GM21529 (cell line): ENCODE results near the gene DST.
A peak's percentile ranks its signal among the peaks of the same experiment; 100 is the strongest.
"Not testable (repeated sequence)": the region's sequence is repeated elsewhere in the genome, so short reads cannot be mapped to it uniquely, and the experiment has no call there.

ENCODE experiments used
- ATAC-seq: cut with Tn5 transposase; IDR thresholded peaks from one replicate; pipeline ENCODE4 v1.9.1; 2021; ENCODE audit not compliant: unreplicated experiment

The DST gene

DNA sequence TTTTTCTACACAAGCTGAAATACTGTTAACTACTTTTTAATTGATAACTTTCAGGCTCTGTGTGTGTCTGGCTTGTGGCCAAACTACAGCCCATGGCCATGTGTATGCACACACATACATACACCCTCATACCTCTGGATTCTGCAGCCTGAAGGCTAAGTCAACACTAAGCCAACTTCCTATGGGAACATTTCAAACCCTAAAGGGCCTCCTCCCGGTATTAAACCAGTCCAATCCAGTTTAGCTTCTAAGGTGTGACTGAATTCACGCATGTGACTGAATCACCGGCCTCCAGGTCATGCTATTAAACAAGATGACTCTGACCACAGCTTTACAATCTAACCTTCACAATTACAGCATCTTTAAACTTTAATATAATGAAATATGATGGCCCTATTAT lies 20.7 kb upstream of the DST start:
- no peak for ATAC-seq

DNA sequence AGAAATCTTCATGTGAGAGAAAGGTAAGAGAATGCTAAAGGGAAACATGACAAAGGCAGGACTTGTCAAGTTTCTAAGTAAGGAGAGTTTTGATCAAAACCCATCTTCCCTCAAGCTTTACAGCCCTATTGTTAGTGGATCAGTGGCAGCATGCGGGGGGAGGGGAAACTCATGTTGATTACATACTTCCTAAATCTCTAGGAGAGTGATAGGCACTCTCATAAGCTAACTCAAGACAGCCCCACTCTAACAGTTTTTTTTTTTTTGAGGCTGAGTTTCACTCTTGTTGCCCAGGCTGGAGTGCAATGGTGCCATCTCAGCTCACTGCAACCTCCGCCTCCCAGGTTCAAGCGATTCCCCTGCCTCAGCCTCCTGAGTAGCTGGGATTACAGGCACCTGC lies 18.6 kb upstream of the DST start:
- ATAC-seq: not testable (repeated sequence)

DNA sequence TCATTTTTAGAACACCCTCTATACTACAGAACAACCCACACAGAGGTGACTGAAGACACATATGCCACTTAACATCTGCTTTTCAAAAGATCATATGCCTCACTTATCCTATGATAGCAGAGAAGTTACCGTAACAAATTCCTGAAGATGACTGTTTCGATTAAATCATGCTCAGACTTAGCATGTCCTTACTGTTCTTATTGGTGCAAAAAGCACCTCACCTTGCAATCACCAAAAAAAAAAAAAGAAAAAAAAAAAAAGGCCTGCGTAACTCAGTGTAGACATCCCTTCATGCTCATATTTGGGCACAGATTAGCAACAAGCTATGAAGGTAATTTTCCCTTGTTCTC lies 17.7 kb upstream of the DST start:
- ATAC-seq: no peak

DNA sequence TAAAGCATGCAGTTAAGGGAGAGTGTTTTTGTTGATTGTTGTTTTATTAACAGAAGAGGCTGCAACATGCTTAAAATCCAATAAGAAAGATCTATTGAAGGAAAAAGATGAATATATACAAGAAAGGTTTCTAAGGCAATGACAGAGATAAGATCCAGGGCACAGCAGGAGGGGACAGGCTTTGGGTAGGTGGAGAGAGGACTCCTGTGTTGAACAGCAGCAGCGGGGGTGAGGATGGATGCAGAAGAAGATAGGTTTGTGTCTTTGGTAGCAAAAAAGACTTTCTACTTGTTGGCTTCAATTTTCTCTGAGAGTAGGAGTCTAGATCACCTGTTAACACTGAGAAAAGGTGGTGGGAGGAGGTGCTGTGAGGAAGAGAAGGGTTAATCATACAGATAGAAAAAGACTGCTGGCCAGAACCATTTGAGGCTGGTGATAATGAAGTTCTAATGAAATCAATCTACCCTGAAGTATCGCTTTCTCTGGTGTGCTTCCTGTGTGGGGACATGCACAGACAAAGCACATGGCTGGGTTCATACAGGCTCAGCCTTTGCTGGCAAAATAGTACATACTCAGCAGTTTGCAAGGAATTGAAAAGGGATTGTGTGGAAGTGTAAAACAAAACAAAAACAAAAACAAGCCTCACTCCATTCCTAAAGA lies 17.2 kb upstream of the DST start:
- ATAC-seq: peak; percentile 88

DNA sequence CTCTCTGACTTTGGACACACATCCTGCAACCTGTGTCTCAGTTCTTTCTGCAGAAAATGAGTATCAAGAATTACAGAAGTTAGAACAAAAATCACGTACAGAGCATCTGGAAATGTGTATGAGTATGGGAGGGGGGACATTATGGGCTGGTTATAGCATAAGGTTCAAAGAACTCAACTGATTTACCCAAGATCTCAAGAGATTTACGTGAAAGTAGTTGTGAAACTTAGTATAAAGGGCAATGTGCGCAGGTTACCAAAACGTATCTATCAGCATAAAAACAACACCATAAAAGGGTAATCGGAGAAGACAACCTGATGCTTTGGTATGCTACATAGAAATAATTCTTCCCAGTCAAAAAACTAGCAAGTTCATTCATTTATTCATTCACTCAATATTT lies 15.6 kb upstream of the DST start:
- ATAC-seq: no peak

DNA sequence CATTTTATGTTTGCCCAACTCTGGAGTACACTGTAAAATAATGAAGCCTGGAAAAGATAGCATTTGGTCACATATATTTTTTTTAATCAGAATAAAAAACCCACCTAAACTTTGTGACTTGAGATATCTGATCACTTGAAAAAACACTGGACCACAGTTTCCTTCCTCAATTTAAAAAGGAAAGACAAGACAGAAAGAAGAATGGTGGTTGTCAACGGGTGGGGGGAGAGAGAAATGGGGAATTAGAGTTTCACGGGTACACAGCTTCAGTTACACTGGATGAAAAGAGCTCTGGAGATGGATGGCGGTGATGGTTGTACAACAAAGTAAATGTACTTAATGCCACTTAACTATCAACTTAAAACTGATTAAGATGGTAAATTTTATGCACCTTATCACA lies 14.7 kb upstream of the DST start:
- no peak for ATAC-seq

DNA sequence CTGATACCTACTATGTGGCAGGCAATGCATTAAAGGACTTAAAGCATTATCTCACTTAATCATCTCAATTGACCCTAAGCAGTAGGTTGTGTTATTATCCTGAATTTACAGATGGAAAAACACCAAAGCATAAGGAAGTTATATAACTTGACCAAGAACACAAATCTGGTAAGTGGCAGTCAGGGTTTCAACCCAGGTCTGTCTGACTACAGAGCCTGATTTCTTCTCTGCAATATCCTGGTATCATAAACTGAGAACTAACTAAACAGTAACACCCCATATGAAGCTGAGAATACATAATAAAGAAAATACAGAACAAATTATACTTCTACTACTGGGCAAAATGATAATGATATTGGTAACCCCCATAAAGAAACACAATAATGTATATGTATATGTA lies 13.8 kb upstream of the DST start:
- no peak for ATAC-seq

DNA sequence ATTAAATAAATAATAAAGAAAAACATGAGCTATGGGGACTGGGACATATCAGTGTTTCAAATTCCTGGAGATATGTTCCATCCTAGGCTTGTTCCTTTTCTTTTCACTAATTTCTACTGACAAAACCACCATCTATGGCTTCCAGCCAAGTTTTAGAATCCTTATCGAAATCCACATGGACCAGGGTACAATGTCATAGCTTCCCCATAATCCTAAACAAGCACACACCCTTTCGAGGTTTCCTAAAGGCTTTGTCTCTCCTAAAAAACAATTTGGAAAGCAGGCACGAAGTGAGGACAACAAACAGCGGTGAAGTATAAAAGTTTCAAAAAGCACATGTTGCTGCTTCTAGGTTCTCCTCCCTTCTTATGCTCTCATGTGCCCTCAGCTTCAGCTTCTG lies 13.3 kb upstream of the DST start:
- ATAC-seq: no peak

DNA sequence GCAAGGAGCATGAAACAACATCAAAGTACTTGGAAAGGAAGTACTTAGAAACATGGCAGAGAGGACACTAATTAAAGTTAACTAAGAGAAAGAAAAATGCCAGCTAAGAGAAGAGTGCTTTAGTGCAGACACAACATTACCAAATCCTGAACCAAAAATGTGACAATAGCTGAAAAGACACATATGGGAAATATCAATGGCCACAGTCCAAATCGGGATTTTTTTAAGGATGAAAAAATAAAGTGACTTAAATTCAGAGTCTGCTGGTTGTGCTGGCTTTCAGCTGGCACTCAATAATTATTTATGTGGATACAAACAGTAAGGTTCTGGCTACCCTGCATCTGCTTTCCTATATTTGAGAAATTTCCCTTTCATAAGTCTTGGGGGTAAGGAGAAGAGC lies 12.6 kb upstream of the DST start:
- ATAC-seq: no peak

DNA sequence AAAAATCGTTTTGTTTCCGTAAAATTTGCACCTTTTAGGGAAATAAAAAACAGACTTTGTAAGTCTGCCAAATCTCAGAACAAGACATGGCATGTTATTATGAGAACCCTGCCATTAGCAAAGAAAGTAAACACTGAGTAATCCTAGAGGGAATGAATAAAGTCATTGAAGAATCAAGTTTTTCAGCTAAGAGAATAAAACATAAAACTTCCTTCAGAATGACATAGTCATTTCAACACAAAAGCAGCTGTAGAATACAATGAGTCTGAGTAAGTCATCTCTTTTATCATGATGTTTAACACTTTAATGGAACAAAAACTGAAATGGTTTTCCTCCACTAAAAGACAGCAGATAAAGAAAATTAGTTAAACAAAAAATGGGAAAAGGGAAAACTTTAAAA lies 10.3 kb upstream of the DST start:
- no peak for ATAC-seq

DNA sequence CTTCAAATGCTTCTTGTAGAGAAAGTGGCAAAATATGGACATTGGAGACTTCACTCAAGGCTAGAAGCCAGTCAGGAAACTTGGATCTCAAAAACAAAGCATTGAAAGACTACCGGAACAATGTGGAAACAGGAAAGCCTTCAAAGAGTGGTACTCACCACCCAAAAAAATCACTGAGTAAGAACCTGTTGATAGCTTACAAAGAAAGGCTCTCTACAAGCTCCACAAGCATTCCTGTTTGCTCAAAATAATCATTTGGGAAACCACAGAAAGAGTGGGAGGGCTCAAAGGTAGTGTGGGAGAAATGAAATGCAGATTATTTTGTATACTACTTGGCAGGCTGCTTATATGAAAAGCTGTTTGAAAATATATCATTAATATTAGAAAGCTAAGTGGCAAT lies 9.5 kb upstream of the DST start:
- no peak for ATAC-seq

DNA sequence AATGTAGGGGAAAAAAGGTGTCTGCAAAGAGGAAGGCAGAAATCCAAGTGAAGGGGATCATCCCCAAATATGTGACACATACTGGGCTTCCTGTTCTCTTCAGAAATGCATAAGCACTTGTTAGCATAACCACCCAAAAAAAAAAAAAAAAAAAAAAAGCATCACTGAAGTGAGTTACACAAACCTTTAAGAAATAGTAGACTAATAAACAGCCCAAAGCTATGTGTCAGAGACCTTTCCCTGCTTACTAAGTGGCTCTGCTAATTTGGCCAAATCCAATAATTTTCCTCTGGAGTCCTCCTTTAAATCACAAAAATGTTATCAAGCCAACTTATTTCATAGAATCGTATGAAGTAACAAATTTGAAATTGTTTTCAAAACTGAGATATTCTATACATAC lies 7.5 kb upstream of the DST start:
- ATAC-seq: no peak

DNA sequence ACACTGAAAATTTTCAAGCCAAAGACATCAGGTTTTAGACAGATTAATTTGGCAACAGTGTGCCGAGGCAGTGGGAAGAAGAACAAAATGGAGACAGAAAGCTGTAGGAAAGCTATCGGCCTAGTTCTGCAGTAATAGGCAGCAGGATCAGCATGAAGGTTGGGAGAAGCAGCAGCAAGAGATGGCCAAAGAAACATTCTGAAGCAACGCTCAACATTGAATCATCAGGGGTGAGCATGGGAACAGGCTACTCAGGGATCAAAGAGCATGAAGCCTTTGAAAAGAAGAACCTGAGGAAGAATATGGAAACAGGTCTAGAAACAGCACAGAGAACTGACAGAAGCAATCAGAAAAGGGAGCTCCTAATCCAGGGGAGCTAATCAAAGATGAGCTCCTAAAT lies 7.1 kb upstream of the DST start:
- ATAC-seq: no peak

DNA sequence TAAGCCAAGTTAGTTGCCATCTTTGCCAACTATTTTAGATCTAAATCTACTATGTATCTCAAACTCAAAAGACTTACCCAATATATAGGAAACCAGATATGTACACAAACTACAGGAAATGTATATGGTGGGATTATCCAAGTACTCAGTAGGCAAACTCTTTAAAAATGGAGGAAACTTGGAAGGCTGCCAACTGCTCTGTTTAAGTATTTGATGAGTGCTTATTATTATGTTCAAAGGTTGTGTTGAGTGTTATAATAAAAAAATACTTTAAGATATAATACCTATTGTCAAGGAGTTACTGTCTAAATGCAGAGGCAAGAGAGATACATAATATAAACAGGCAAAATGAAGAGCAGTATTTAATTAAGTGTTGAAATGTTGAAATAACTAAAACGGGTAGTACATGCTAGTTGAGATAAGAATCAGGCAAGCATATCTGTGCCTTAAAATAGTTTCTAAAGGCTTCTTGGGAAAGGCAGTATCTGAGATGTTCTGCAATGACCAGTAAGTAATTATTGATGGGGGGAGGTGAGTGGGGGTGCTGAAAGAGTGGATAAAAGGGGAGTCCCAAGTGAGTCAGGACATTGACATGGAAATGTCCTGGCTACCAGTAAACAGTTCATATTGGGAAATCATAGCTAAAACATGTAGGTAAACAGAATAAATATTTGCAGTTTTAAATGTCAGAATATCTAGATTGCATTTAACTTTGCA lies 6.5 kb upstream of the DST start:
- no peak for ATAC-seq

DNA sequence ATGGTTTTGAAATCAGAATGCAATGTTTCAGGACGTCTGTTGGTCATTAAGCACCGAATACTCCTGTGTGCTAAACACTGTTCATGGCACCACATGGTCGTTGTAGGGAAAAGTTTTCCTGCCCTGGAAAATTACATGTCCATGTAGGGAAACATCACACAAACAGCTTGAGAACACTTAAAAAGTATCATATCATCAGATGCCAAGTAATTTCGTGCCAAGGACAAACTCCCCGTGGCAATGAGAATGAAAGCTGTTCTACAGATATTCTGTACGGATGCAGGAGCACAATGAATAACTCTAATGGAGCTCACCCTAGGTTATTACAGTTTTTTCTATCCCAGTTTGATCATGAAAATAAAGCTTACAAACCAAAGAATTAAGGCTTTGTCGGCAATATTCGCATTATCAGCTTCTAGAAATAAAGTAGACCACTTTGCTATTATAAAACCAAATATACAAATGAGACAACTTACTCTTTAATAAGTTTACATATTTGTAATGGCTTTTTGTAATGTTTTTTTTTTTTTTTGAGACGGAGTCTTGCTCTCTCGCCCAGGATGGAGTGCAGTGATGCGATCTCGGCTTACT lies 4.6 kb upstream of the DST start:
- ATAC-seq: no peak

DNA sequence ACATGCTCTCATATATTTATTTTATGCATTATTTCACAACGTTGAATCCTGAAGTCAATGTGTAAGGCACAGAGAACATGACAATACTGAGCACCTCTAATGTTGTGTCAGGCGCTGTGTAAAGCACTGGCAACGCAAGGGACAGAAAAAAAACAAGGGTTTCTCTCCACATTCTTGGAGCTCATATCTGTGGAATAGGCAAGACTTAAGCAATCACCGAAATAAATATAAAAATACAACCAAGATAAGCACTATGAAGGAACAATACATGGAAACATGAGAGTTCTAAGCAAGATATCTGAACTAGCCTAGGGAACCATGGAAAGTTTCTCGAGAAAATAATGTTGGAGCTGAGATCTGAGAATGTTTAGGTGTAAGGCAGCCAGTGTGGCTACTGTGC lies 1.7 kb upstream of the DST start:
- ATAC-seq: no peak

DNA sequence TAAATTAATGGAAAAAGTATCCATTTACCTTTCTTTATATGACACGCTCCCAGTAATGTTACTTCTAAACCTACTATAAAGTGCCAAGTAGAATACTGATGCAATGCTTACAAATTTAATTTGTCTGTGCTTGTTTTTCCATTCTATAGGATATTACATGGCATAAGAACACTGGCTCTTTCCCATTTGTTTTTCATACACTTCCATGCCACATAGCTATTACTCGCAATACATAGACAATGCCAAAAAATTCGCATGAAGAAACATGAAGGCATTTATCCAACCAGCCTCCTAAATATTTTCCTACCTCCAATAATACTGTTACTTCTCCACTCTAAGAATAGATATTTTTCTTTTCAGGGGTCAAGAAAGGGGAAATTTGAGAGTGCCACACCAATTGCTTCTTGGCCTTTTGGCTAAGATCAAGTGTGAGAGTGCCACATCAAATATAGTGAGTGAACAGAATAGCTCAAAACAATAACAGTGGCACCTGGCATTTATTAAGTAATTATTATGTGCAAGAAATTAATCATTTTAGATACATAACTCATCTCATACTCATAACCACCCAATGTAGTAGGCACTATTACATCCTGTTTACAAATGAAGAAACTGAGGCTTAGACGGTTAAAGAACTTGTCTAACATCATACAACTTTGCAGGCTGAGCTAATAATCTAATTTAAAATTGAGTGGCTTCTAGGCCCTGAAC lies 845 bp upstream of the DST start:
- no peak for ATAC-seq

DNA sequence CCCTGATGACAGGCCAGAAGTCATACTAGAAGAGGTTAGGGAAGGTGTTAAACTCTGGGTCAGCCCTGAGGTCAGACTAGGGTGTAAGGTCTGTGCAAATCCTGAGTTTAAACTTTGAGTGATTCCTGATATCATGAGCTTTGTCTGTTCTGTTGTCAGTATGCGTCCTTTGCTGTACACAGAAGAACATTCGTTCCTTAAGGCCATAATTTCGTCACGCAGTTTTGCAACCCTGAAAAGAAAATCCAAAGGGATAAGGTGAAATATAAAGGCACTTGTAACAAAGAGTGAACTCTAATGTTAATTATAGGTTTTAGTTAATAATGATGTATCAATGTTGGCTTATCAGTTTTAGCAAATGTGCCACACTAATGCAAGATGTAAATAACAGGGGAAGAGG lies 2.3 kb downstream of the DST start:
- no peak for ATAC-seq

DNA sequence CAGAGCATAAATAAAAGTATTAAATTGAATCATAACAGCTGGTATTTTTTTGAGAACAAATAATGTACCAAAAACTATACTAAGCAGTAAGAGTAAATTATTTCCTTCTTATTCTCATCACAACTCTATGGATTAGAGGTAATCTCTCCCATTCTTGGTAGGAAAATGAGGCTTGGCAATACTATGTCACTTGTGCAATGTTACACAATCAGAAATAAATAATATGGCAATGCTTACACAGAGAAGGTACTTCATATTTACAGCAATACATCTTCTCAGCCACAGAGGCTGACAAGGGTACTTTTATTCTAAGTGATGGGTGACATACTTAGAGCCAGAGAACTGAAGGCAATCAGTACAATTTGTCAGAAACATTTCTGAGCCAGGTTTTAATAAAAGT lies 3.9 kb downstream of the DST start:
- ATAC-seq: no peak

DNA sequence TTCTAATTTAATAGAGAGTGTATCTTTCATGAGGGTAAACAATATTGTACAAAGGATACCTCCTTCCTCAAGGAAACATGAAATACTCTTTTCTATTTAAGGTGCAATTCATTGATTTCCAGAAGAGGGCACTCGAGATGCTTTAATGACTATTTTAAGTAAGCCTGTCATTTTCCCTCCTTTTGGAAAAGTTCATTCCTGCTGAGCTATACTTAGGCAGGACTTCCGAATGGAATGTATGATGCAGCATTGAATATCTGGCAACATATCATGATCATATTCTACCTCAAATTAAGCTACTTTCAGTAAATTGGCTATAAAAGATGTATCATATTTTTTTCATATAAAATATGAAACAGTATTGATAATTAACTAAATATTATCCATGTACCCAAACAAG lies 5.0 kb downstream of the DST start:
- ATAC-seq: no peak

DNA sequence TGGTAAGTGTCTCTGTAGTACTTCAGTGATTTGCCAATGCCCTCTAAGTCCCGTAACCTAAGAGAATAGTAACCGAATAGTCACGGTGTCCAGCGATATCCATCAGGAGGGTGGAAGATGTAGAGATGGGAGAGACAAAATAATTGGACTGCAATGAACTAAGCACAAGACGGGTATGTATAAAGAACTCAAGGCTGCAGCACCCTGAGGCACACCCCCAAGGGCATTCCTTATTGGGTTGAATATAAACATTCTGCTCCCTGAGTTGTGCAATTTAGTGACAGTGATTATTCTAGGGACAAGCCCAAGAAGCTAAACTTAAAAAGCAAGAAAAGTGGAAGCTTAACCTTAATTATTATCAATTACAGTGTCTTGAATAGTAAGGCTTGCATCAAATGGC lies 14.6 kb downstream of the DST start:
- no peak for ATAC-seq

DNA sequence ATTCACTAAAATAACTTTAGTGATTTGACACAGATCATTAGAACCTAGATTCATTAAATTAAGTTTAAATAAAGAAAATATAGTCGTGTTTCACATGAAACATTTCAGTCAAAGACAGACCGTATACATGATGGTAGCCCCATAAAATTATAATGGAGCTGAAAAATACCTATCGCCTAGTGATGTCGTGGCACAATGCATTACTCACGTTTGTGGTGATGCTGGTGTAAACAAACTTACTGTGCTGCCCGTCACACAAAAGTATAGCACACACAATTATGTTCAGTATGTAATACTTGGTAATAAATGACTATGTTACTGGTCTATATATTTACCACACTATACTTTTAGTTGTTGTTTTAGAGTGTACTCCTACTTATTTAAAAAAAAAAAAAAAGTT lies 17.3 kb downstream of the DST start:
- no peak for ATAC-seq
